ENCODE results near the gene CTCFL.
"Not testable (repeated sequence)": the region's sequence is repeated elsewhere in the genome, so short reads cannot be mapped to it uniquely, and the experiment has no call there.

The CTCFL gene

DNA sequence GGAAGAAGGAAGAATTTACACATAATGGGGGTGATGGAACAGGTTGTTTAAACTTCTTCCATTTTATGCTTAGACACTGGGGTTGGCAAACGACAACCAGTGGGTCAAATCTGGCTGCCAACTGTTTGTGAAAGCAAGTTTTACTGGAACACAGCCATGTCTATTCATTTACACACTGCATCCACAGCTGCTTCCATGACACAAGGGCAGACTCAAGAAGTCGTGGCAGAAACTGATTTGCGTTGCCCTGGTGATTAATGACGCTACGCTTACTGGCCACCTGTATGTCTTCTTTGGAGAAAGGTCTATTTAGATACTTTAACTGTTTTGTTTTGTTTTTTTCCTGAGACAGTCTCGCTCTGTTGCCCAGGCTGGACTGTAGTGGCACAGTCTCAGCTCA lies 19.0 kb downstream of the CTCFL start:
- DNase-seq, result no peak

GRCh38 chr20:57504411-57504810 lies 20.5 kb downstream of the CTCFL start:
- no peak for DNase-seq

DNA sequence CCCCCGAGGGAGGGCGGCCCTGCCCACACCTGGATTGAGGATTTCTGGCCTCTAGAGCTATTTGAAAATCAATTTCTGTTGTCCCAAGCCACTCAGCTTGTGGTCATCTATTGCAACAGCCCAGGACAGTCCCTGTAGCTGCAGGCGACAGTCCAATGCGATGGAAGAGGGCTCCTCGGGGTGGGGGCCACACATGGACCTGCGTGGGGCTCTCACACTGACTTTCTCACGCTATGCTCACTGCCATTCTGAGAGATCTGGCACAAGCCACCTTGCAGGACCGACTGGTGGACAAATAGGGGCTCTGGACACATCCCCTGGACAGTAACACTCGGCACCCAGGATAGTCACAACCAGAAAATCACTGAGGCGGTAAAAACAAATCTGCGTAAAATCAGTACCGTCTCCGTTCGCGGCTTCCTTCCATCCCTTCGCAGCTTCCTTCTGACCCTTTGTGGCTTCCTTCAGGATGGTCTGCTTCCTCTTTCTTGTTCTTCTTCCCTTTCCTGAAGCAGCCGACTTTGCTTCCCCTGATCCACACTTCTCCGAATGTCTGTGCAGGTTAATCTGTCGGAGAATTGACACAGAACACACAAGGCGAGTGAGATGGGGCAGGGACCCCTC lies 21.8 kb downstream of the CTCFL start:
- DNase-seq, result no peak

- DNase-seq, result no peak
Measured at GRCh38 chr20:57502336-57502700, 22.6 kb downstream of the CTCFL start.

DNA sequence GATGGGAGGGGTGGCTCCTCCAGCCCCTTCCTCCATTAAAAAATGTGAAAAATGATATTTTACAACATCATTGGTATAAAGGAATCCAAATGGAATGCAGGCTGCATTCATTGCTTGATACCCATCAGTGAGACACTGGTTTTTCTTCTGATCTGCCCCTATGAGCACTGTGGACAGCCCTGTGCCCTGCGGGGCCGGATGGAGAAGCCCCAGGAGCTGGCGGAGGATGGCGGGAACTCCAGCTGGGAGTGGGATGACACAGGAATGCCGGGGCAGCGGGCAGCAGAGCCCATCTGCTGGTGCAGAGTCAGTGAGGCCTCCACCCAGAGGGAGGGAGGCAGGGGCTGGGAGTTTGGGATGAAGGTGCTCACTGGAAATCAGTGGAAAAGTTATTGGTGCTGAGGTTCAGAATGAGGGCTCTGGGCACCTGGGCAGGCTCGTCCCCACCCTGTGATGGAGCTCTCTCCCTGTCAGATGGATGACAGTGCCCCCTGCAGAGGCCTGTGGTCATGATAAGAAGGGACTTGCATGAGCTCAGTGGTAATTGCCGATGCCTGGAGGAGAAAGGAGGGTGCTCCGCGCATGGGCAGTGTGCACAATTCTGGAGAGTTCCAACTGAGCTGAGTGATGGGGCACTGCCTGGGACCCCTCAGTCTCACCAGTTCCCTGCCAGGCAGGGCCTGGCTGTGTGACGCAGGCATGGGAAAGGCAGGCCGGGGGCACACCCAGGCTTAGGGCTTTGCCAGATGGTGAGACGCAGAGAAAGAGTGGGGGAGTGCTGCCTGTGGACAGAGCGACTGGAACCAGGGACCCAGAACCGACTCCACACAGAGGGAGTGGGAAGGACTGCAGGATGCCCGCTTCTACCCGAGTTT lies 23.2 kb downstream of the CTCFL start:
- DNase-seq, result no peak

- no peak for DNase-seq
Measured at GRCh38 chr20:57500962-57501361, 24.0 kb downstream of the CTCFL start.

DNA sequence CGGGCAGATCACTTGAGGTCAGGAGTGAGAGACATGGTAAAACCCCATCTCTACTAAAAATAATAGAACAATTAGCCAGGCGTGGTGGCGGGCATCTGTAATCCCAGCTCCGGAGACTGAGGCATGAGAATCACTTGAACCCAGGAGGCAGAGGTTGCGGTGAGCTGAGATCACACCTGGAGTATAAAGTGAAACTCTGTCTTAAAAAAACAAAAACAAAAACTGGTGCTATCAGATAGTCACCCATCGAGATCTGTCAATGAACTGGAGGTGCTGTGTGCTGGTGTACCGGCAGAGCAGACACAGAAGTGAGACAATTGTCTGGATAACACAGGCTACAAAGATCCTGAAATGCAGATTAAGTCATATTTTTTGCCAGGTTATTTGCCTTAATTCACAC lies 24.7 kb downstream of the CTCFL start:
- DNase-seq, result no peak

DNA sequence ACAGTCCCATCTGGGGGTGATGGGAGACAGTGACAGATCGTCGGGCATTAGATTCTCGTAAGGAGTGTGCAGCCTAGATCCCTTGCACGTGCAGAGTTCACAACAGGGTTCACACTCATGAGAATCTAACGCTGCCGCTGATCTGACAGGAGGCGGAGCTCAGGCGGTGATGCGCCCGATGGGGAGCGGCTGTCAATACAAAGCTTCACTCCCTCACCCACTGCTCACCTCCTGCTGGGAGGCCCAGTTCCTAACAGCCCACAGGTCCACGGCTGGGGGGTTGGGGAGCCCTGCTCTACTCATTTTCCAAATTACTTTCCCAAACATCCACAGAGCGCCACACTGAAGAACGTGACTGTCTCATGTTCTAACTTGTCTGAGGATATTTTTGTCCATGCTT lies 25.3 kb downstream of the CTCFL start:
- no peak for DNase-seq

- peak; percentile 32 for DNase-seq
Measured at GRCh38 chr20:57498425-57499400, 26.2 kb downstream of the CTCFL start.

DNA sequence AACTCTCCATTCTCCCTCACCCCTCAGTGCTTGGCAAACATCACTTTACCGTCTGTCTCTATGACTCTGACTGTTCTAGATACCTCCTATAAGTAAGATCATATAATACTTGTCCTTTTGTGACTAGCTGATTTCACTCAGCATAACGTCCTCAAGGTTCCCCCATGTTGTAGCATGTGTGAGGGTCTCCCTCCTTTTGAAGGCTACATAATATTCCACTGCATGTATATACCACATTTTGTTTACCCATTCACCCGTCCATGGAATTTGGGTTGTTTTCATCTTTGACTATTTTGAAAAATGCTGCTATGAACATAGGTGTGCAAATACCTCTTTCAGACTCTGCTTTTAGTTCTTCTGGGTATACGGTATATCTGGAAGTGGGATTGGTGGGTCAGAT lies 28.3 kb downstream of the CTCFL start:
- no peak for DNase-seq

DNA sequence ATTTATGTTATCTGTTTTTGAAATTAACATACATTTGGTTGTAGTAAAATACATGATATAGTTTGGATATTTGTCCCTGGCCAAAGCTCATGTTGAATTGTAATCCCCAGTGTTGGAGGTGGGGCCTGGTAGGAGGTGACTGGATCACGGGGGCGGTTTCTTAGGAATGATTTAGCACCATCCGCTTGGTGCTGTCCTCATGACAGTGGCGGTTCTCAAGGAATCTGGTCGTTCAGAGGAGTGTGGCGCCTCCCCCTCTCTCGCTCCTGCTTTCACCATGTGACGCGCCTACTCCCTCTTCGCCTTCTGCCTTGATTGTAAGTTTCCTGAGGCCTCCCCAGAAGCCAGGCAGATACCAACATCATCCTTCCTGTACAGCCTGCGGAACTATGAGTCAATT lies 29.0 kb downstream of the CTCFL start:
- no peak for DNase-seq

- DNase-seq, result no peak
Measured at GRCh38 chr20:57493091-57493615, 31.8 kb downstream of the CTCFL start.

DNA sequence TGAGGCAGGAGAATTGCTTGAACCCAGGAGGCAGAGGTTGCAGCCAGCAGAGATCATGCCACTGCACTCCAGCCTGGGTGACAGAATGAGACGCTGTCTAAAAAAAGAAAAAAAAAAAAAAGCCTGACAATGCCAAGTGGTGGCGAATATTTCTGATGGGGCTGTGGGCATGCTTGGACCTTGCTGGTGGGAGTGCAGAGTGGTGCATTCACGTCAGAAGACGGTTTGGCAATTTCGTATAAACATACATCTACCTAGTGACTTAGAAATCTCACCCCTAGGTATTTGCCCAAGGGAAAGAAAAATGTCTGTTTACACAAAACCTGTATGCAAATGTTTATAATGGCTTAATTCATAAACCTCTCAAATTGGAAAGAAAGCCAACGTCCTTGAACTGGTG lies 33.6 kb downstream of the CTCFL start:
- no peak for DNase-seq

GRCh38 chr20:57488277-57488676 lies 36.7 kb downstream of the CTCFL start:
- DNase-seq, result not testable (repeated sequence)

GRCh38 chr20:57485770-57486169 lies 39.2 kb downstream of the CTCFL start:
- no peak for DNase-seq

DNA sequence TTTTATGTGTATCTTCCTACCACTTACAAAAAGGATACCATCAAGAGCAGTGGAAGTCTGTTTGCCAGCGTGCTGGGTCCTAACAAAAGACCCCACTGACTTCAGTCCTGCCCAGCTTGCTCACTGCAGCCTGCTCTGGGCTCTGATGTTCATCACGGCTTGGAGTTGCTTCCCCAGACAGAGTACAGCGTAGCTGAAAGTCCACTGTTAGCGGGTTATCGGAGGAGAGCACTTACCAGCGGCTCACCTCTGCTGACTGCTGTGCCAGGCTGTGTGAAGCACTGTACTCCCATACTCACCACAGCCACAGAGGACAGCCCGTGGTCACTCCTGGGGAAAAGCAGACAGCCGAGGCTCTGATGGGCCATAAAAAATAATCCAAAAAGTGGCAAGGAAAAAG lies 40.2 kb downstream of the CTCFL start:
- DNase-seq, result no peak

- no peak for DNase-seq
Measured at GRCh38 chr20:57483287-57484050, 41.5 kb downstream of the CTCFL start.

DNA sequence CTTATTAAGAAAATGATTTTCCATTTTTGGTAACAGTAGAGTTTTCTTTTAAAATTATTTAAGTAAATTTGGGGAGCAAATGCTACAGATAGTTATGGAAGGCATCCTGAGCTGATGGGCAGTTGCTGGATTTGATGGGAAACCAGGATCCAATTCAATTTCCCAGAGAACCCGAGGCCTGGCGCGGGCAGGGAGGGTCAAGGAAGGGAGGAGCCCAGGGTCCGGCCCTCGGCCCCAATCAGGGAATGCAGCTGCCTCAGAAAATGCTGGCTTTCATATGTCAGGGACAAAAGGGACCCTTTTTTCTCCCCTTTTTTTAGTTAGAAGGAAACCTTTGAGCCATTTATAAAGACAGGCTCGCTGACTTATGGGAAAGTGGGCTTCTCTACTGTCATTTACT lies 42.1 kb downstream of the CTCFL start:
- DNase-seq, result no peak

- DNase-seq, result no peak
Measured at GRCh38 chr20:57482148-57482547, 42.8 kb downstream of the CTCFL start.

GRCh38 chr20:57481281-57481711 lies 43.6 kb downstream of the CTCFL start:
- no peak for DNase-seq

- DNase-seq, result no peak
Measured at GRCh38 chr20:57480444-57481160, 44.3 kb downstream of the CTCFL start.

- DNase-seq, result no peak
Measured at GRCh38 chr20:57479196-57479595, 45.7 kb downstream of the CTCFL start.
